IPS-18a (cell line): ENCODE results near the gene GSTM2.

Source experiments
- H3K27ac ChIP-seq: one replicate; pipeline ENCODE4 v1.5.1; 2013; ENCODE audit warnings: low read length
- H3K27me3 ChIP-seq: one replicate; pipeline ENCODE4 v1.6.1; 2013; ENCODE audit warnings: mild to moderate bottlenecking, low read length; ENCODE audit not compliant: control insufficient read depth, insufficient read depth
- H3K36me3 ChIP-seq: one replicate; pipeline ENCODE4 v1.6.1; 2013; ENCODE audit warnings: low read depth, low read length; ENCODE audit not compliant: control insufficient read depth
- H3K4me1 ChIP-seq: one replicate; pipeline ENCODE4 v1.6.1; 2013; ENCODE audit warnings: low read depth, low read length; ENCODE audit not compliant: control insufficient read depth
- H3K4me3 ChIP-seq: one replicate; pipeline ENCODE4 v1.5.1; 2013; ENCODE audit warnings: low read length
- H3K9ac ChIP-seq: one replicate; pipeline ENCODE4 v1.6.1; 2013; ENCODE audit warnings: mild to moderate bottlenecking, low read length, moderate library complexity
- H3K9me3 ChIP-seq: one replicate; pipeline ENCODE4 v1.6.1; 2013; ENCODE audit warnings: low read depth, low read length; ENCODE audit not compliant: control insufficient read depth

GSTM2 gene

GRCh38 chr1:109667452-109668122 is at the start of gene GSTM2:
GSTM2 (plus strand) TSS chr1:109668057; CDS start chr1:109668116, 59 bp downstream.
- Histone ChIP-seq H3K27ac (no peak within 1 kb of the TSS), H3K36me3 (no peaks in the 10 kb centered on the region), H3K9ac (no peak within 1 kb of the TSS), H3K9me3 (no peaks in the 10 kb centered on the region), H3K4me3 (peak within 1 kb of the TSS; percentile 50), H3K4me1 (peaks cover 3% of the 10 kb centered on the region), H3K27me3 (no peaks in the 10 kb centered on the region)

GRCh38 chr1:109618661-109619575 is 48.9 kb upstream of the GSTM2 start:
- peaks cover 20% of the 10 kb centered on the region for H3K4me1 ChIP-seq
- H3K36me3 ChIP-seq: no peaks in the 10 kb centered on the region
- no peaks in the 10 kb centered on the region for H3K27me3 ChIP-seq
- peak overlapping the region; percentile 91 for H3K4me3 ChIP-seq
- peak overlapping the region; percentile 79 for H3K9ac ChIP-seq
- H3K27ac ChIP-seq: no peak overlapping the region
- no peaks in the 10 kb centered on the region for H3K9me3 ChIP-seq

DNA sequence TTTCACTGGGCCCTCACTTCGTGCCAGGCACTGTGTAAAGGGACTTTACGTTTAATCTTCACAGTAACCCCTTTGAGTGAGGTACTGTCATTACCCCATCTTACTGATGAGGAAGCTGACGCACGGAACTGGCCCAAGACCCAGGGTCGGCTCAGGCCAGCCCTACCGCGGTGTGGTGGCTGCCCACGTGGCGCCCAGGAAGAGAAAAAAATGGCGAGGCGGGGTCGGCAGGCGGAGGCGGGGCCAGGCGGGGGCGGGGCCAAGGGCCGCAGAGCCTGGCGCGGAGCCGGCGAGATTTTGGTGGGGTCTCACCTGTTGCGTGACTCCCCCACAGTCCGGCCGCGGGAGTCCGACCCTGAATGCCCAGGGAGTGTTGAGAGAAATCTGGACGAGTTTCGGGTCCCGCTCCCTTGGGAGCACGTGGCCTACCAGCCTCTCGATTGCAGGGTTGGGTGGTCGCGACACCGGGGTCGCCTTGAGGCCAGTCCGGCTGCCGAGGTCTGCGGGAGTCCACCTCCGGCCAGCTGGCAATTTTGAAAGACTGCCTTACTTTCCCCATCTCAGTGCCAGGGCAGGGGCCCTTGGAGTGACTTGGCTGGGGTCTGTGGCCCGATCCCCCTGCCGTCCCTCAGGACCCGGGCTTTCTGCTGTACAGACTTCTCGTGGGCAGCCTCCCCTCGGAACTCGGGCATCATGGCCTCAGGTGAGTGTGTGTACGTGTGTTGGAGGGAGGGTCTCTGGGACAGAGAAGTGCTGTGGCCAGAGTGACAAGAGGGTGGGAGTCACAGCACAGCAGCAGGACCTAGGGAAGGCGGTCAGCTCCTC is 48.1 kb upstream of the GSTM2 start, which contains the start of the genes AMPD2 and GNAT2:
TSS of gene AMPD2 (plus strand) at position 262 of the 825 bp plus-strand sequence. CDS start 1,339 bp downstream, outside the sequence.
TSS of gene GNAT2 (minus strand) at position 41 of the 825 bp plus-strand sequence. CDS start 6,746 bp downstream, outside the sequence.
- Histone ChIP-seq H3K4me1 (peaks cover 20% of the 10 kb centered on the region), H3K9me3 (no peaks in the 10 kb centered on the region), H3K36me3 (no peaks in the 10 kb centered on the region), H3K27me3 (no peaks in the 10 kb centered on the region), H3K27ac (peak within 1 kb of the TSS; percentile 55), H3K9ac (peak within 1 kb of the TSS; percentile 79), H3K4me3 (peak within 1 kb of the TSS; percentile 91)

- Histone ChIP-seq H3K9me3 (no peaks in the 10 kb centered on the region), H3K27me3 (no peaks in the 10 kb centered on the region), H3K27ac (peak overlapping the region; percentile 55), H3K4me1 (peaks cover 20% of the 10 kb centered on the region), H3K9ac (peak overlapping the region; percentile 79), H3K4me3 (peak overlapping the region; percentile 91), H3K36me3 (no peaks in the 10 kb centered on the region)
Measured at GRCh38 chr1:109620401-109620791, 47.5 kb upstream of the GSTM2 start.

DNA sequence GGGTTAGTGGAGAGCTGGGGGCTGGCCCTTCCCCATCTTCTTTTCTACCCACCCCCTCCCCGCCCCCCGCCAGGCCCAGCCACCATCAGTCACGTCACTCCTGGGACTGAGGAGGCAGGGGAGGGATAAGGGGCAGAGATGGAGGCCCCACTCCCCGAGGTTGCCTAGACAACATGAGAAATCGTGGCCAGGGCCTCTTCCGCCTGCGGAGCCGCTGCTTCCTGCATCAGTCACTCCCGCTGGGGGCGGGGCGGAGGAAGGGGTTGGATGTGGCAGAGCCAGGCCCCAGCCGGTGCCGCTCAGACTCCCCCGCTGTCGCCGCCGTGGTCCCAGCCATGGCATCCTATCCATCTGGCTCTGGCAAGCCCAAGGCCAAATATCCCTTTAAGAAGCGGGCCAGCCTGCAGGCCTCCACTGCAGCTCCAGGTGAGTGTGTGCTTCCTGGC is 47.0 kb upstream of the GSTM2 start:
- H3K4me3 ChIP-seq: peak overlapping the region; percentile 91
- H3K36me3 ChIP-seq: no peaks in the 10 kb centered on the region
- H3K27me3 ChIP-seq: no peaks in the 10 kb centered on the region
- H3K9ac ChIP-seq: peak overlapping the region; percentile 79
- H3K4me1 ChIP-seq: peaks cover 20% of the 10 kb centered on the region
- no peak overlapping the region for H3K27ac ChIP-seq
- no peaks in the 10 kb centered on the region for H3K9me3 ChIP-seq

GRCh38 chr1:109621379-109622136 is 46.3 kb upstream of the GSTM2 start:
- Histone ChIP-seq H3K4me1 (peaks cover 20% of the 10 kb centered on the region), H3K4me3 (peak overlapping the region; percentile 91), H3K27me3 (no peaks in the 10 kb centered on the region), H3K36me3 (peaks cover 1% of the 10 kb centered on the region), H3K9me3 (no peaks in the 10 kb centered on the region), H3K27ac (no peak overlapping the region), H3K9ac (no peak overlapping the region)

GRCh38 chr1:109622137-109622892 is 45.5 kb upstream of the GSTM2 start:
- Histone ChIP-seq H3K27ac (no peak overlapping the region), H3K4me3 (no peak overlapping the region), H3K36me3 (peaks cover 6% of the 10 kb centered on the region), H3K4me1 (peaks cover 15% of the 10 kb centered on the region), H3K9me3 (no peaks in the 10 kb centered on the region), H3K27me3 (no peaks in the 10 kb centered on the region), H3K9ac (no peak overlapping the region)

GRCh38 chr1:109622895-109623294 is 45.0 kb upstream of the GSTM2 start:
- Histone ChIP-seq H3K9me3 (no peaks in the 10 kb centered on the region), H3K27me3 (no peaks in the 10 kb centered on the region), H3K4me1 (peaks cover 12% of the 10 kb centered on the region), H3K9ac (no peak overlapping the region), H3K27ac (no peak overlapping the region), H3K36me3 (peaks cover 9% of the 10 kb centered on the region), H3K4me3 (no peak overlapping the region)

DNA sequence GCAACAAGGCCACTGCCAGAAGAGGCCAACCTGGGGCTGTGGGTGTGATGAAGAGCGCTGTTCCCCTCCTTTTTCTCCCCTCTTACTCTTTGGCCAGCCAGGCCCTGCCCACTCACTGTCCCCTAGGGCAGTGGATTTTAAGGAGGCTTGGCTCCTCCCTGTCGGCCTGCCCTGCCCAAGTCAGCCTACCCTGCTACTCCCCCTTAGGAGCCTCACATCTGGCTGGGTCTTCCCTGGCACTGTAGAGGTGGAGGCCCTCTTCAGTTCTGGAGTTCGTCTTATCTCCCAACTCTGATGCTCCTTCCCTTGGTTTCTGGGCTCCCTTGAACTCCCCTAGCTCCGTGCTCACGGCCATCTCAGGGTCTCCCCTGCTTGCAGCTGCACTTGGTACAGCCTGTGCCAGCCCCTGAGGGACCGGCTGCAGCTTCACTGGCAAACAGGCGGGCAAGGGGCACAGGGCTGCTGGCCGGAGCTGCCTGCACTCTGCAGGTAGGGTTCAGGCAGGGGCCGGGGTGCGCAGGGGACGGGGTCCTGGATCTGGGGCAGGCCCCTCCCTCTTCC is 44.2 kb upstream of the GSTM2 start:
- H3K36me3 ChIP-seq: peaks cover 16% of the 10 kb centered on the region
- no peaks in the 10 kb centered on the region for H3K27me3 ChIP-seq
- H3K9me3 ChIP-seq: no peaks in the 10 kb centered on the region
- no peak overlapping the region for H3K4me3 ChIP-seq
- H3K4me1 ChIP-seq: peaks cover 7% of the 10 kb centered on the region
- H3K27ac ChIP-seq: no peak overlapping the region
- no peak overlapping the region for H3K9ac ChIP-seq
